ENCODE data around the gene UCK2. TPM values are rescaled to one million over a fixed set of nuclear protein-coding genes. Genes with fewer than 3 reads are reported as not detected.
"Not testable (repeated sequence)": the region's sequence is repeated elsewhere in the genome, so short reads cannot be mapped to it uniquely, and the experiment has no call there.

Gene UCK2
- total RNA-seq, 1 donor from 2014 or later, result 49.8 TPM

GRCh38 chr1:165799387-165799786 lies 28.0 kb upstream of the UCK2 start:
- DNase-seq (ENCODE audit: extremely low spot score, unreplicated experiment), result no peak
- TF ChIP-seq CTCF (IDR thresholded peaks at IDR 0.05), result no peak
- Mint-ChIP-seq H3K4me3 (ENCODE audit: unreplicated experiment) (no peak overlapping the region), H3K27ac (ENCODE audit: unreplicated experiment) (no peak overlapping the region), H3K4me1 (ENCODE audit: unreplicated experiment) (no peaks in the 10 kb centered on the region), H3K27me3 (ENCODE audit: unreplicated experiment) (peaks cover 19% of the 10 kb centered on the region), H3K9me3 (ENCODE audit: unreplicated experiment) (peaks cover 13% of the 10 kb centered on the region), H3K36me3 (ENCODE audit: unreplicated experiment) (no peaks in the 10 kb centered on the region)

- not testable (repeated sequence) for H3K36me3 Mint-ChIP-seq (ENCODE audit: unreplicated experiment)
Measured at GRCh38 chr1:165804513-165804912, 22.9 kb upstream of the UCK2 start.

DNA sequence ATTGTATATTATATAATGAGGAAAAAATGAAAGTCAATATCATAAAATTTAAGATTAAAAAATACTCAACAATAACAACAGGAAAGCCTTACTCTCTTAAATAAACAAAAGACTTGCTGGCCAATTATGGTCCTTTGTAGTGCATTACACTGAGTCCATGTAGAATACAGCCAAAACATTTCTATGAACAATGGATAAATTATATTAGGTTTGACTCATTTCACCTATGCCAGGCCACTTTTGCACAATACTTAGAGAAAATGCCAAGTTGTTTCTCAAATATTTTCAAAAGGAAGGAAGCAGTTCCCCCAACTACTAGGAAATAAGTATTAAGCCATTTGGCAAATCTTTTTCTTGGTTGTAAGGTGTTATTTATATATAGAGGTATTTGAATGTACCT lies 19.8 kb upstream of the UCK2 start:
- Mint-ChIP-seq H3K27me3 (ENCODE audit: unreplicated experiment) (peaks cover 11% of the 10 kb centered on the region), H3K9me3 (ENCODE audit: unreplicated experiment) (peaks cover 3% of the 10 kb centered on the region), H3K4me3 (ENCODE audit: unreplicated experiment) (no peak overlapping the region), H3K27ac (ENCODE audit: unreplicated experiment) (no peak overlapping the region), H3K4me1 (ENCODE audit: unreplicated experiment) (no peaks in the 10 kb centered on the region), H3K36me3 (ENCODE audit: unreplicated experiment) (no peaks in the 10 kb centered on the region)
- no peak for TF ChIP-seq CTCF (IDR thresholded peaks at IDR 0.05)
- DNase-seq (ENCODE audit: extremely low spot score, unreplicated experiment), result no peak

More at GRCh38 chr1:165804513-165804912, 22.9 kb upstream of the UCK2 start:
- not testable (repeated sequence) for H3K4me1 Mint-ChIP-seq (ENCODE audit: unreplicated experiment); DNase-seq (ENCODE audit: extremely low spot score, unreplicated experiment); H3K27ac Mint-ChIP-seq (ENCODE audit: unreplicated experiment); H3K4me3 Mint-ChIP-seq (ENCODE audit: unreplicated experiment); H3K9me3 Mint-ChIP-seq (ENCODE audit: unreplicated experiment)
- peaks cover 21% of the 10 kb centered on the region for H3K27me3 Mint-ChIP-seq (ENCODE audit: unreplicated experiment)

DNA sequence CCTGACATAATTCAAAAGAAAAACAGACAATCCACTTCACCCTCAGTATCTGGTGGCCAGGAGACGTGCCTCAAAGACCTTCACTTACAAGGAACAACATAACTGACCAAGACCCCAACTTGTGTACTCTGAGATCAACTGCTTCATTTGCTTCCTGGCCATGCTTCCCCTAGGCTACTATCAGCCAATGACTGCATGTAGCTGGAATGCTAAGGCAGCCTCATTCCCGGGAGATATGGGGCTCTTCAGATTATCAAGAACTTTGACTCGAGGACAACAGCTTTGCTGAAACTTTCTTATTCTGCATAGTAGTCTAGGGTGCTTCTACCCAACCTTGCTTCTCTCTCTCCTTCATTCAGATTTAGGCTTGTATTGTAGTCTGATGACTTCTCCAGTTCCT lies 11.7 kb upstream of the UCK2 start:
- no peak for TF ChIP-seq CTCF (IDR thresholded peaks at IDR 0.05)
- Mint-ChIP-seq H3K36me3 (ENCODE audit: unreplicated experiment) (no peaks in the 10 kb centered on the region), H3K9me3 (ENCODE audit: unreplicated experiment) (no peaks in the 10 kb centered on the region), H3K27ac (ENCODE audit: unreplicated experiment) (no peak overlapping the region), H3K4me3 (ENCODE audit: unreplicated experiment) (no peak overlapping the region), H3K4me1 (ENCODE audit: unreplicated experiment) (peaks cover 2% of the 10 kb centered on the region), H3K27me3 (ENCODE audit: unreplicated experiment) (no peaks in the 10 kb centered on the region)
- DNase-seq (ENCODE audit: extremely low spot score, unreplicated experiment), result no peak

GRCh38 chr1:165816157-165816556 lies 11.3 kb upstream of the UCK2 start:
- H3K27me3 Mint-ChIP-seq (ENCODE audit: unreplicated experiment), result no peaks in the 10 kb centered on the region
- H3K4me3 Mint-ChIP-seq (ENCODE audit: unreplicated experiment), result no peak overlapping the region
- DNase-seq (ENCODE audit: extremely low spot score, unreplicated experiment), result no peak

More at GRCh38 chr1:165816157-165816556, 11.3 kb upstream of the UCK2 start:
- H3K36me3 Mint-ChIP-seq (ENCODE audit: unreplicated experiment), result no peaks in the 10 kb centered on the region
- H3K9me3 Mint-ChIP-seq (ENCODE audit: unreplicated experiment), result no peaks in the 10 kb centered on the region
- TF ChIP-seq CTCF (IDR thresholded peaks at IDR 0.05), result no peak
- no peak overlapping the region for H3K27ac Mint-ChIP-seq (ENCODE audit: unreplicated experiment)
- peaks cover 2% of the 10 kb centered on the region for H3K4me1 Mint-ChIP-seq (ENCODE audit: unreplicated experiment)

Data from osteocyte (in vitro differentiated cells).